ENCODE results near the gene ADAM8. TPM values are rescaled to one million over a fixed set of nuclear protein-coding genes. Genes with fewer than 3 reads are reported as not detected.

ADAM8 gene
- total and polyA plus RNA-seq, 10 of the 15 experiments (the other 5 are each of a cell fraction or from before 2014, with no cell fraction given) = 0.37 to 92.7 (median 21.7) TPM

DNA sequence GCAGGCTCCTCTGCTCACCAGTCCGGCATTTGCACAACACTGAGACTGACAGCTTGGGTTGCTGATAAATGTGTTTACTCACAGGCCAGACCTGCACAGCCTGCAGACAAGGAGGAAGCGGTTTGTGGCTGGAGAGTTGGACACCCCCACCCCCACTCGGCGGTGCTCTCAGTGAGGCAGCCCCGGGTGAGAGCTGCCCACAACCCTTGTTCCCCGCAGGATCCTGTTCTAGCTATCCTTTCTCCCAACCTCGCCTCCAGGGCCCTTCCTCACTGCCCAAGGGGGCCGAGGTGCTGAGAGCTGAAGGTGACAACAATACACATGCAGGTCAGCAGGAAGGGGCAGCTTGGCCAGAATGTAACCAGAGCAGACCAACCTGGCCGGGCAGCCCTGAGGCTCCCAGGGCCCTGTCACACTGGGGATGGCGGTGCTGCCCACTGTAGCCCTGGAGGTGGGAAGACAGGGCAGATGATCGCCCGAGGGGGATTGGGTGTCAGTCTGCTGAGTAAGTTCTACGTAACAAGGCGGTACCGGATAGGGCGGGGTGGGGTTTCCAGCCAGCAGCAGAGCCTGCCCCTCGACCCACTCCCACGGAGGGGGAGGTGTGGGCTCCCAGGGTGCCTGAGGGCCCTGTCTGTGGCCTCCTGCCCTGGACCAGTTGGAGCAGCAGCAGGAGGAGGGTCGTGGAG is 2.1 kb upstream of the ADAM8 start (continued):
- TF ChIP-seq, protein P1, sequence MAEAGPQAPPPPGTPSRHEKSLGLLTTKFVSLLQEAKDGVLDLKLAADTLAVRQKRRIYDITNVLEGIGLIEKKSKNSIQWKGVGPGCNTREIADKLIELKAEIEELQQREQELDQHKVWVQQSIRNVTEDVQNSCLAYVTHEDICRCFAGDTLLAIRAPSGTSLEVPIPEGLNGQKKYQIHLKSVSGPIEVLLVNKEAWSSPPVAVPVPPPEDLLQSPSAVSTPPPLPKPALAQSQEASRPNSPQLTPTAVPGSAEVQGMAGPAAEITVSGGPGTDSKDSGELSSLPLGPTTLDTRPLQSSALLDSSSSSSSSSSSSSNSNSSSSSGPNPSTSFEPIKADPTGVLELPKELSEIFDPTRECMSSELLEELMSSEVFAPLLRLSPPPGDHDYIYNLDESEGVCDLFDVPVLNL (IDR thresholded peaks at IDR 0.05; ENCODE audit: low read depth, low read length) = no peak
- no peak for TF ChIP-seq NFYB (IDR thresholded peaks at IDR 0.05; ENCODE audit: insufficient read depth, low read depth, low read length)
- TF ChIP-seq, protein P2, sequence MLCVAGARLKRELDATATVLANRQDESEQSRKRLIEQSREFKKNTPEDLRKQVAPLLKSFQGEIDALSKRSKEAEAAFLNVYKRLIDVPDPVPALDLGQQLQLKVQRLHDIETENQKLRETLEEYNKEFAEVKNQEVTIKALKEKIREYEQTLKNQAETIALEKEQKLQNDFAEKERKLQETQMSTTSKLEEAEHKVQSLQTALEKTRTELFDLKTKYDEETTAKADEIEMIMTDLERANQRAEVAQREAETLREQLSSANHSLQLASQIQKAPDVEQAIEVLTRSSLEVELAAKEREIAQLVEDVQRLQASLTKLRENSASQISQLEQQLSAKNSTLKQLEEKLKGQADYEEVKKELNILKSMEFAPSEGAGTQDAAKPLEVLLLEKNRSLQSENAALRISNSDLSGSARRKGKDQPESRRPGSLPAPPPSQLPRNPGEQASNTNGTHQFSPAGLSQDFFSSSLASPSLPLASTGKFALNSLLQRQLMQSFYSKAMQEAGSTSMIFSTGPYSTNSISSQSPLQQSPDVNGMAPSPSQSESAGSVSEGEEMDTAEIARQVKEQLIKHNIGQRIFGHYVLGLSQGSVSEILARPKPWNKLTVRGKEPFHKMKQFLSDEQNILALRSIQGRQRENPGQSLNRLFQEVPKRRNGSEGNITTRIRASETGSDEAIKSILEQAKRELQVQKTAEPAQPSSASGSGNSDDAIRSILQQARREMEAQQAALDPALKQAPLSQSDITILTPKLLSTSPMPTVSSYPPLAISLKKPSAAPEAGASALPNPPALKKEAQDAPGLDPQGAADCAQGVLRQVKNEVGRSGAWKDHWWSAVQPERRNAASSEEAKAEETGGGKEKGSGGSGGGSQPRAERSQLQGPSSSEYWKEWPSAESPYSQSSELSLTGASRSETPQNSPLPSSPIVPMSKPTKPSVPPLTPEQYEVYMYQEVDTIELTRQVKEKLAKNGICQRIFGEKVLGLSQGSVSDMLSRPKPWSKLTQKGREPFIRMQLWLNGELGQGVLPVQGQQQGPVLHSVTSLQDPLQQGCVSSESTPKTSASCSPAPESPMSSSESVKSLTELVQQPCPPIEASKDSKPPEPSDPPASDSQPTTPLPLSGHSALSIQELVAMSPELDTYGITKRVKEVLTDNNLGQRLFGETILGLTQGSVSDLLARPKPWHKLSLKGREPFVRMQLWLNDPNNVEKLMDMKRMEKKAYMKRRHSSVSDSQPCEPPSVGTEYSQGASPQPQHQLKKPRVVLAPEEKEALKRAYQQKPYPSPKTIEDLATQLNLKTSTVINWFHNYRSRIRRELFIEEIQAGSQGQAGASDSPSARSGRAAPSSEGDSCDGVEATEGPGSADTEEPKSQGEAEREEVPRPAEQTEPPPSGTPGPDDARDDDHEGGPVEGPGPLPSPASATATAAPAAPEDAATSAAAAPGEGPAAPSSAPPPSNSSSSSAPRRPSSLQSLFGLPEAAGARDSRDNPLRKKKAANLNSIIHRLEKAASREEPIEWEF (IDR thresholded peaks at IDR 0.05; ENCODE audit: insufficient replicate concordance, low read depth, low read length) = no peak
- TF ChIP-seq, protein P3, sequence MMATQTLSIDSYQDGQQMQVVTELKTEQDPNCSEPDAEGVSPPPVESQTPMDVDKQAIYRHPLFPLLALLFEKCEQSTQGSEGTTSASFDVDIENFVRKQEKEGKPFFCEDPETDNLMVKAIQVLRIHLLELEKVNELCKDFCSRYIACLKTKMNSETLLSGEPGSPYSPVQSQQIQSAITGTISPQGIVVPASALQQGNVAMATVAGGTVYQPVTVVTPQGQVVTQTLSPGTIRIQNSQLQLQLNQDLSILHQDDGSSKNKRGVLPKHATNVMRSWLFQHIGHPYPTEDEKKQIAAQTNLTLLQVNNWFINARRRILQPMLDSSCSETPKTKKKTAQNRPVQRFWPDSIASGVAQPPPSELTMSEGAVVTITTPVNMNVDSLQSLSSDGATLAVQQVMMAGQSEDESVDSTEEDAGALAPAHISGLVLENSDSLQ (IDR thresholded peaks at IDR 0.05) = peak; percentile 94
- no peak for TF ChIP-seq POLR2AphosphoS2 (IDR thresholded peaks at IDR 0.05; ENCODE audit: low read depth, low read length)
- TF ChIP-seq BMI1 (IDR thresholded peaks at IDR 0.05; ENCODE audit: borderline replicate concordance) = no peak
- peak in 1 of 2 experiments; percentile 22; a peak in 2 of 4 replicates for TF ChIP-seq IKZF2 (IDR thresholded peaks at IDR 0.05)
- TF ChIP-seq PAX5 (IDR thresholded peaks at IDR 0.05; ENCODE audit: borderline replicate concordance, low read depth, low read length) = peak; percentile 38; the same call in 1 of the 2 replicates
- TF ChIP-seq RFX5 (IDR thresholded peaks at IDR 0.05; ENCODE audit: low read depth, low read length) = no peak
- TF ChIP-seq ZNF274 (IDR thresholded peaks at IDR 0.05; ENCODE audit: insufficient read depth, insufficient read length) = no peak
- TF ChIP-seq, protein P4, sequence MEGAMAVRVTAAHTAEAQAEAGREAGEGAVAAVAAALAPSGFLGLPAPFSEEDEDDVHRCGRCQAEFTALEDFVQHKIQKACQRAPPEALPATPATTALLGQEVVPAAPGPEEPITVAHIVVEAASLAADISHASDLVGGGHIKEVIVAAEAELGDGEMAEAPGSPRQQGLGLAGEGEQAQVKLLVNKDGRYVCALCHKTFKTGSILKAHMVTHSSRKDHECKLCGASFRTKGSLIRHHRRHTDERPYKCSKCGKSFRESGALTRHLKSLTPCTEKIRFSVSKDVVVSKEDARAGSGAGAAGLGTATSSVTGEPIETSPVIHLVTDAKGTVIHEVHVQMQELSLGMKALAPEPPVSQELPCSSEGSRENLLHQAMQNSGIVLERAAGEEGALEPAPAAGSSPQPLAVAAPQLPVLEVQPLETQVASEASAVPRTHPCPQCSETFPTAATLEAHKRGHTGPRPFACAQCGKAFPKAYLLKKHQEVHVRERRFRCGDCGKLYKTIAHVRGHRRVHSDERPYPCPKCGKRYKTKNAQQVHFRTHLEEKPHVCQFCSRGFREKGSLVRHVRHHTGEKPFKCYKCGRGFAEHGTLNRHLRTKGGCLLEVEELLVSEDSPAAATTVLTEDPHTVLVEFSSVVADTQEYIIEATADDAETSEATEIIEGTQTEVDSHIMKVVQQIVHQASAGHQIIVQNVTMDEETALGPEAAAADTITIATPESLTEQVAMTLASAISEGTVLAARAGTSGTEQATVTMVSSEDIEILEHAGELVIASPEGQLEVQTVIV (IDR thresholded peaks at IDR 0.05; ENCODE audit: borderline replicate concordance, partially characterized antibody) = no peak
- no peak for TF ChIP-seq SREBF2 (IDR thresholded peaks at IDR 0.05; ENCODE audit: low read length)
- TF ChIP-seq, protein P5, sequence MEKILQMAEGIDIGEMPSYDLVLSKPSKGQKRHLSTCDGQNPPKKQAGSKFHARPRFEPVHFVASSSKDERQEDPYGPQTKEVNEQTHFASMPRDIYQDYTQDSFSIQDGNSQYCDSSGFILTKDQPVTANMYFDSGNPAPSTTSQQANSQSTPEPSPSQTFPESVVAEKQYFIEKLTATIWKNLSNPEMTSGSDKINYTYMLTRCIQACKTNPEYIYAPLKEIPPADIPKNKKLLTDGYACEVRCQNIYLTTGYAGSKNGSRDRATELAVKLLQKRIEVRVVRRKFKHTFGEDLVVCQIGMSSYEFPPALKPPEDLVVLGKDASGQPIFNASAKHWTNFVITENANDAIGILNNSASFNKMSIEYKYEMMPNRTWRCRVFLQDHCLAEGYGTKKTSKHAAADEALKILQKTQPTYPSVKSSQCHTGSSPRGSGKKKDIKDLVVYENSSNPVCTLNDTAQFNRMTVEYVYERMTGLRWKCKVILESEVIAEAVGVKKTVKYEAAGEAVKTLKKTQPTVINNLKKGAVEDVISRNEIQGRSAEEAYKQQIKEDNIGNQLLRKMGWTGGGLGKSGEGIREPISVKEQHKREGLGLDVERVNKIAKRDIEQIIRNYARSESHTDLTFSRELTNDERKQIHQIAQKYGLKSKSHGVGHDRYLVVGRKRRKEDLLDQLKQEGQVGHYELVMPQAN (conservative IDR thresholded peaks at IDR 0.05) = no peak
- no peak for TF ChIP-seq SREBF1 (IDR thresholded peaks at IDR 0.05; ENCODE audit: low read length)
- no peak for TF ChIP-seq ZZZ3 (IDR thresholded peaks at IDR 0.05; ENCODE audit: control insufficient read depth, insufficient read length, low read depth)
- TF ChIP-seq TBL1XR1 (IDR thresholded peaks at IDR 0.05; ENCODE audit: low read depth, low read length) = peak; percentile 58; the same call in 1 of the 2 replicates
